ENCODE results near the gene THG1L.
A peak's percentile ranks its signal among the peaks of the same experiment; 100 is the strongest.

Gene THG1L

GRCh38 chr5:157729858-157730257 lies 1.4 kb upstream of the THG1L start:
- no peak for DNase-seq

GRCh38 chr5:157730900-157731271 lies 334 bp upstream of the THG1L start:
- DNase-seq = no peak

- no peak for DNase-seq
Observed at GRCh38 chr5:157732130-157732514, 902 bp downstream of the THG1L start.

- no peak for DNase-seq
Observed at GRCh38 chr5:157732596-157733262, 1.5 kb downstream of the THG1L start.

- no peak for DNase-seq
Observed at GRCh38 chr5:157734436-157734835, 3.2 kb downstream of the THG1L start.

GRCh38 chr5:157735991-157736390 lies 4.8 kb downstream of the THG1L start:
- DNase-seq = no peak

- DNase-seq = no peak
Observed at GRCh38 chr5:157739388-157740228, 8.4 kb downstream of the THG1L start.

- no peak for DNase-seq
Observed at GRCh38 chr5:157740229-157740610, 9.0 kb downstream of the THG1L start.

GRCh38 chr5:157741131-157741530 lies 9.9 kb downstream of the THG1L start:
- DNase-seq = no peak

- DNase-seq = peak; percentile 92
Observed at GRCh38 chr5:157743163-157744050, 12.2 kb downstream of the THG1L start, which contains the start of gene LSM11. Gene LSM11 (plus strand): TSS chr5:157743712. CDS start chr5:157743751, 39 bp downstream.

GRCh38 chr5:157744051-157745011 lies 13.1 kb downstream of the THG1L start:
- DNase-seq = peak; percentile 34

GRCh38 chr5:157745041-157745456 lies 13.8 kb downstream of the THG1L start:
- no peak for DNase-seq

GRCh38 chr5:157747173-157747740 lies 16.0 kb downstream of the THG1L start:
- no peak for DNase-seq

- DNase-seq = no peak
Observed at GRCh38 chr5:157747766-157748700, 16.8 kb downstream of the THG1L start.

GRCh38 chr5:157748760-157749461 lies 17.7 kb downstream of the THG1L start:
- no peak for DNase-seq

GRCh38 chr5:157749462-157749799 lies 18.2 kb downstream of the THG1L start:
- no peak for DNase-seq

GRCh38 chr5:157750320-157750719 lies 19.1 kb downstream of the THG1L start:
- DNase-seq = no peak

- DNase-seq = no peak
Observed at GRCh38 chr5:157756122-157756521, 24.9 kb downstream of the THG1L start.

GRCh38 chr5:157758706-157759105 lies 27.5 kb downstream of the THG1L start:
- DNase-seq = no peak

All from suppressor macrophage treated with lipopolysaccharide for 4 hours (primary cell).